HEK293 (cell line): ENCODE measurements around the gene TNKS2.
A peak's percentile ranks its signal among the peaks of the same experiment; 100 is the strongest.

ENCODE experiments used
- CTCF ChIA-PET: fragments of 350-600 bp; formaldehyde crosslinking; extraction: SDS; loops from one replicate; lab custom pipeline; 2021; ENCODE audit warnings: antibody characterized with exemption; lab: Yijun Ruan, JAX
- POLR2A ChIA-PET: fragments of 300-600 bp; formaldehyde crosslinking; extraction: SDS; loops from one replicate; lab custom pipeline; 2020; ENCODE audit warnings: antibody characterized with exemption, inconsistent platforms; lab: Yijun Ruan, JAX
- H3K27ac ChIP-seq: fragments of 200-500 bp; sonication (Bioruptor generic); 2 replicates; pipeline ENCODE4 v1.5.1; 2014; ENCODE audit warnings: low read depth, low read length, control low read depth, inconsistent platforms; ENCODE audit errors: extremely low read depth
- H3K36me3 ChIP-seq, 2 experiments: fragments of 200-500 bp in 1 of 2; sonication (Bioruptor generic) in 1 of 2; 1 replicate in 1 of 2; 2 replicates in 1 of 2; pipeline ENCODE4 v1.5.1; 2014 to 2017; ENCODE audit warnings: inconsistent platforms in 2 of 2, low read length in 2 of 2; ENCODE audit not compliant: control insufficient read depth in 2 of 2, insufficient read depth in 1 of 2
- H3K4me1 ChIP-seq: fragments of 200-500 bp; sonication (Bioruptor generic); 2 replicates; pipeline ENCODE4 v1.5.1; 2014; ENCODE audit warnings: mild to moderate bottlenecking, low read length, inconsistent platforms; ENCODE audit not compliant: control insufficient read depth, insufficient read depth
- H3K4me3 ChIP-seq: 2 replicates; pipeline ENCODE4 v1.5.1; 2011; ENCODE audit warnings: low read depth, mild to moderate bottlenecking, control low read depth, low read length, moderate library complexity
- H3K9me3 ChIP-seq: fragments of 200-500 bp; sonication (Bioruptor generic); 2 replicates; pipeline ENCODE4 v1.5.1; 2014; ENCODE audit warnings: low read depth, low read length, inconsistent platforms; ENCODE audit not compliant: control insufficient read depth, insufficient read depth
- KLF10 ChIP-seq: fragments of 450-650 bp; IDR thresholded peaks from 2 replicates; pipeline ENCODE4 v1.5.1; 2018; ENCODE audit warnings: missing biosample characterization, mild to moderate bottlenecking, missing genetic modification characterization
- KLF16 ChIP-seq: fragments of 450-650 bp; formaldehyde crosslinking; IDR thresholded peaks from 2 replicates; pipeline ENCODE4 v1.5.1; 2017; ENCODE audit warnings: missing biosample characterization, missing genetic modification characterization
- PBX3 ChIP-seq: sonication (generic); formaldehyde crosslinking; IDR thresholded peaks from 2 replicates; pipeline ENCODE4 v1.8.1; 2022; ENCODE audit warnings: mild to moderate bottlenecking, moderate library complexity, missing genetic modification reagents
- PRDM10 ChIP-seq: fragments of 450-650 bp; formaldehyde crosslinking; IDR thresholded peaks from 2 replicates; pipeline ENCODE4 v1.5.1; 2016; ENCODE audit warnings: missing biosample characterization, missing genetic modification characterization
- PRDM6 ChIP-seq: fragments of 450-650 bp; formaldehyde crosslinking; IDR thresholded peaks from 2 replicates; pipeline ENCODE4 v1.5.1; 2017; ENCODE audit warnings: missing biosample characterization, missing genetic modification characterization
- SP2 ChIP-seq: fragments of 450-650 bp; formaldehyde crosslinking; IDR thresholded peaks from 2 replicates; pipeline ENCODE4 v1.5.1; 2016; ENCODE audit warnings: missing biosample characterization, missing genetic modification characterization
- ZBTB21 ChIP-seq: fragments of 450-650 bp; formaldehyde crosslinking; IDR thresholded peaks from 2 replicates; pipeline ENCODE4 v1.5.1; 2017; ENCODE audit warnings: missing biosample characterization, missing genetic modification characterization
- ZBTB44 ChIP-seq: fragments of 450-650 bp; IDR thresholded peaks from 2 replicates; pipeline ENCODE4 v1.5.1; 2018; ENCODE audit warnings: missing biosample characterization, mild to moderate bottlenecking, missing genetic modification characterization
- ZBTB8A ChIP-seq: fragments of 450-650 bp; formaldehyde crosslinking; IDR thresholded peaks from 2 replicates; pipeline ENCODE4 v1.5.1; 2016; ENCODE audit warnings: missing biosample characterization, missing genetic modification characterization
- ZEB2 ChIP-seq: fragments of 450-650 bp; formaldehyde crosslinking; IDR thresholded peaks from 2 replicates; pipeline ENCODE4 v1.5.1; 2016; ENCODE audit warnings: missing biosample characterization, missing genetic modification characterization
- ZNF112 ChIP-seq: fragments of 450-650 bp; formaldehyde crosslinking; IDR thresholded peaks from 2 replicates; pipeline ENCODE4 v1.5.0; 2017; ENCODE audit warnings: missing biosample characterization, missing genetic modification characterization
- ZNF175 ChIP-seq: fragments of 450-650 bp; formaldehyde crosslinking; IDR thresholded peaks from 2 replicates; pipeline ENCODE4 v1.5.1; 2016; ENCODE audit warnings: missing biosample characterization, missing genetic modification characterization
- ZNF239 ChIP-seq: fragments of 450-650 bp; formaldehyde crosslinking; IDR thresholded peaks from 2 replicates; pipeline ENCODE4 v1.5.1; 2016; ENCODE audit warnings: missing biosample characterization, missing genetic modification characterization
- ZNF335 ChIP-seq: fragments of 450-650 bp; formaldehyde crosslinking; conservative IDR thresholded peaks from 2 replicates; pipeline ENCODE4 v1.5.1; 2016; ENCODE audit warnings: missing biosample characterization, missing genetic modification characterization
- ZNF341 ChIP-seq: fragments of 450-650 bp; formaldehyde crosslinking; IDR thresholded peaks from 2 replicates; pipeline ENCODE4; 2016; ENCODE audit warnings: low read depth, missing biosample characterization, missing genetic modification characterization
- ZNF391 ChIP-seq: fragments of 450-650 bp; formaldehyde crosslinking; IDR thresholded peaks from 2 replicates; pipeline ENCODE4 v1.5.1; 2016; ENCODE audit warnings: low read depth, missing biosample characterization, missing genetic modification characterization, borderline replicate concordance
- ZNF449 ChIP-seq: fragments of 450-650 bp; formaldehyde crosslinking; IDR thresholded peaks from 2 replicates; pipeline ENCODE4 v1.5.1; 2017; ENCODE audit warnings: missing biosample characterization, mild to moderate bottlenecking, missing genetic modification characterization, moderate library complexity
- ZNF548 ChIP-seq: fragments of 450-650 bp; formaldehyde crosslinking; IDR thresholded peaks from 2 replicates; pipeline ENCODE4 v1.5.1; 2016; ENCODE audit warnings: missing biosample characterization, missing genetic modification characterization
- ZNF624 ChIP-seq: fragments of 450-650 bp; formaldehyde crosslinking; IDR thresholded peaks from 2 replicates; pipeline ENCODE4 v1.5.1; 2017; ENCODE audit warnings: missing biosample characterization, missing genetic modification characterization
- ZNF645 ChIP-seq: fragments of 450-650 bp; formaldehyde crosslinking; IDR thresholded peaks from 2 replicates; pipeline ENCODE4; 2016; ENCODE audit warnings: missing biosample characterization, missing genetic modification characterization
- ZNF670 ChIP-seq: fragments of 450-650 bp; formaldehyde crosslinking; IDR thresholded peaks from 2 replicates; pipeline ENCODE4 v1.5.1; 2016; ENCODE audit warnings: missing biosample characterization, missing genetic modification characterization, low read depth
- ZNF701 ChIP-seq: fragments of 450-650 bp; formaldehyde crosslinking; IDR thresholded peaks from 2 replicates; pipeline ENCODE4 v1.5.1; 2016; ENCODE audit warnings: missing biosample characterization, missing genetic modification characterization
- ZNF707 ChIP-seq: fragments of 450-650 bp; formaldehyde crosslinking; IDR thresholded peaks from 2 replicates; pipeline ENCODE4 v1.5.1; 2016; ENCODE audit warnings: missing biosample characterization, missing genetic modification characterization
- ZSCAN16 ChIP-seq: fragments of 450-650 bp; formaldehyde crosslinking; IDR thresholded peaks from 2 replicates; pipeline ENCODE4 v1.5.1; 2016; ENCODE audit warnings: missing biosample characterization, missing genetic modification characterization

The TNKS2 gene

GRCh38 chr10:91879515-91880170, 81.4 kb downstream of the TNKS2 start:
- H3K4me3 ChIP-seq = no peak overlapping the region
- H3K27ac ChIP-seq = no peak overlapping the region
- CTCF ChIA-PET = interaction anchor here (0.7 to 1.1 kb wide), 2 partner anchors 33 to 980 kb away, joined by 3 to 5 read pairs; no protein-coding TSS in a partner anchor
- H3K36me3 ChIP-seq = no peaks in the 10 kb centered on the region
- H3K4me1 ChIP-seq = peaks cover 12% of the 10 kb centered on the region
- H3K9me3 ChIP-seq = no peaks in the 10 kb centered on the region
- POLR2A ChIA-PET = no interaction called here
- TF ChIP-seq ZNF548 (tag by site-specific recombination) (no peak), ZBTB8A (tag by site-specific recombination) (no peak), ZNF239 (tag by site-specific recombination) (no peak), ZNF670 (tag by site-specific recombination) (no peak), ZNF341 (tag by site-specific recombination) (no peak), ZNF645 (tag by site-specific recombination) (no peak), ZNF624 (no peak), ZNF707 (no peak), ZNF175 (tag by site-specific recombination) (no peak), ZEB2 (tag by site-specific recombination) (no peak), ZNF391 (tag by site-specific recombination) (no peak), ZNF701 (tag by site-specific recombination) (no peak), ZBTB44 (tag by site-specific recombination) (no peak), ZSCAN16 (tag by site-specific recombination) (no peak), PRDM6 (tag by site-specific recombination) (no peak), ZNF449 (no peak), PBX3 (CRISPR knock-in tag) (no peak), ZNF112 (no peak), ZBTB21 (no peak)
- TF ChIP-seq, all 188 proteins: peak for 0

- no peaks in the 10 kb centered on the region for H3K36me3 ChIP-seq
- no peaks in the 10 kb centered on the region for H3K9me3 ChIP-seq
- TF ChIP-seq SP2 (tag by site-specific recombination) = peak; percentile 29; the same call in 1 of the 2 replicates
- no peak for TF ChIP-seq KLF10 (tag by site-specific recombination)
- no peak for TF ChIP-seq ZNF175 (tag by site-specific recombination)
- TF ChIP-seq ZNF335 (tag by site-specific recombination) = peak; percentile 45
- peak; percentile 30; the same call in 1 of the 2 replicates for TF ChIP-seq PRDM10
- no peak for TF ChIP-seq KLF16 (tag by site-specific recombination)
- no peak overlapping the region for H3K27ac ChIP-seq
- H3K4me3 ChIP-seq = no peak overlapping the region
- ChIA-PET CTCF (interaction anchor here (1.1 kb wide), 1 partner anchor 32 kb away, joined by 5 read pairs; no protein-coding TSS in a partner anchor), POLR2A (no interaction called here)
- peaks cover 18% of the 10 kb centered on the region for H3K4me1 ChIP-seq
Observed at GRCh38 chr10:91880310-91880709, 82.1 kb downstream of the TNKS2 start.
